Liver (tissue), 9 donors: Measurements from ENCODE around the gene CHRNA9. TPM values are rescaled to one million over a fixed set of nuclear protein-coding genes. Genes with fewer than 3 reads are reported as not detected.

Experiments used
- DNase-seq: peaks from one replicate; pipeline ENCODE4 v3.0.0-alpha.2; 2017; ENCODE audit warnings: low spot score
- H3K27ac ChIP-seq, 2 donors: one replicate each; pipeline ENCODE4 v1.7.0; 2013; ENCODE audit warnings: inconsistent platforms in 2 of 2, low read length in 2 of 2, control low read depth in 1 of 2, low read depth in 1 of 2, mild to moderate bottlenecking in 1 of 2
- H3K27me3 ChIP-seq, 4 donors: one replicate each; pipeline versions ENCODE4 v1.6.1 to v1.7.0; 2013; ENCODE audit warnings: low read length in 3 of 4, inconsistent platforms in 1 of 4, mild to moderate bottlenecking in 1 of 4, moderate library complexity in 1 of 4; ENCODE audit not compliant: control insufficient read depth in 4 of 4, insufficient read depth in 4 of 4
- H3K36me3 ChIP-seq, 4 donors: one replicate each; pipeline versions ENCODE4 v1.6.1 to v1.7.0; 2013; ENCODE audit warnings: low read length in 3 of 4, mild to moderate bottlenecking in 3 of 4, low read depth in 1 of 4, moderate library complexity in 1 of 4; ENCODE audit not compliant: control insufficient read depth in 4 of 4, insufficient read depth in 3 of 4
- H3K4me1 ChIP-seq, 4 donors: one replicate each; pipeline versions ENCODE4 v1.6.1 to v1.7.0; 2013; ENCODE audit warnings: low read length in 3 of 4, mild to moderate bottlenecking in 3 of 4, moderate library complexity in 1 of 4; ENCODE audit not compliant: control insufficient read depth in 4 of 4, insufficient read depth in 4 of 4
- H3K4me3 ChIP-seq, 3 donors: one replicate each; pipeline versions ENCODE4 v1.6.1 to v1.7.0; 2013; ENCODE audit warnings: low read length in 3 of 3, control low read depth in 1 of 3, low read depth in 1 of 3, mild to moderate bottlenecking in 1 of 3
- H3K9ac ChIP-seq, 2 donors: one replicate each; pipeline ENCODE4 v1.7.0; 2013; ENCODE audit warnings: low read length in 2 of 2, mild to moderate bottlenecking in 2 of 2, moderate library complexity in 2 of 2, control low read depth in 1 of 2, low read depth in 1 of 2
- H3K9me3 ChIP-seq, 4 donors: one replicate each; pipeline versions ENCODE4 v1.6.1 to v1.7.0; 2013; ENCODE audit warnings: low read length in 3 of 4; ENCODE audit not compliant: control insufficient read depth in 4 of 4
- EGR1 ChIP-seq, 2 donors: IDR thresholded peaks; 2 replicates each; pipeline ENCODE4 v1.6.1; 2016 to 2018; ENCODE audit warnings: antibody characterized with exemption in 2 of 2, low read depth in 2 of 2
- FOXA1 ChIP-seq: IDR thresholded peaks from 2 replicates; pipeline ENCODE4 v1.6.1; 2016; ENCODE audit warnings: antibody characterized with exemption
- FOXA2 ChIP-seq: IDR thresholded peaks from 2 replicates; pipeline ENCODE4 v1.6.1; 2016; ENCODE audit warnings: antibody characterized with exemption
- HNF4A ChIP-seq, 2 donors: conservative IDR thresholded peaks; 2 replicates each; pipeline ENCODE4 v1.6.1; 2016; ENCODE audit warnings: antibody characterized with exemption in 2 of 2, mild to moderate bottlenecking in 2 of 2
- HNF4G ChIP-seq: IDR thresholded peaks from 2 replicates; pipeline ENCODE4 v1.6.1; 2016; ENCODE audit warnings: antibody characterized with exemption
- JUND ChIP-seq, 2 donors: IDR thresholded peaks; 2 replicates each; pipeline ENCODE4 v1.6.1; 2016; ENCODE audit warnings: antibody characterized with exemption in 2 of 2
- NR2F2 ChIP-seq: IDR thresholded peaks from 2 replicates; pipeline ENCODE4 v1.6.1; 2016; ENCODE audit warnings: antibody characterized with exemption
- RAD21 ChIP-seq, 2 donors: IDR thresholded peaks; 2 replicates each; pipeline ENCODE4 v1.6.1; 2016; ENCODE audit warnings: antibody characterized with exemption in 2 of 2, mild to moderate bottlenecking in 2 of 2
- RXRA ChIP-seq, 2 donors: IDR thresholded peaks; 2 replicates each; pipeline ENCODE4 v1.6.1; 2017 to 2018; ENCODE audit warnings: antibody characterized with exemption in 2 of 2, mild to moderate bottlenecking in 1 of 2
- SP1 ChIP-seq: IDR thresholded peaks from 2 replicates; pipeline ENCODE4 v1.6.1; 2018; ENCODE audit warnings: antibody characterized with exemption, mild to moderate bottlenecking
- TAF1 ChIP-seq: conservative IDR thresholded peaks from 2 replicates; pipeline ENCODE4 v1.6.1; 2016; ENCODE audit warnings: antibody characterized with exemption, mild to moderate bottlenecking
- YY1 ChIP-seq: IDR thresholded peaks from 2 replicates; pipeline ENCODE4 v1.6.1; 2016; ENCODE audit warnings: antibody characterized with exemption, mild to moderate bottlenecking
- WGBS: extraction: QIAGEN DNeasy Blood & Tissue Kit; methylation state at CpG from one replicate; pipeline ENCODE4 v1.1.7; 2013; 5-methylcytosine and 5-hydroxymethylcytosine counted together
- polyA plus RNA-seq, 2 donors: library from polyadenylated mRNA; stranded (reverse) in 1 of 2; unstranded in 1 of 2; fragments of 200-250 nt in 1 of 2; fragments of >200 nt in 1 of 2; fragmentation: Nextera tagmentation in 1 of 2; extraction: Ambion mirVana in 1 of 2; gene quantifications; one replicate each; pipeline versions ENCODE4 v1.2.1 to v1.2.3, GENCODE V29; 2013 to 2015
- total RNA-seq, 2 donors: library from RNA; depleted of rRNA; stranded (reverse); fragments of >200 nt; gene quantifications; one replicate each; pipeline ENCODE4 v1.2.3, GENCODE V29; 2014
- TF ChIP-seq, protein P1 (sequence below): IDR thresholded peaks from 2 replicates; pipeline ENCODE4 v1.6.1; 2016; ENCODE audit warnings: antibody characterized with exemption
- TF ChIP-seq, protein P2 (sequence below): IDR thresholded peaks from 2 replicates; pipeline ENCODE4 v1.6.1; 2016; ENCODE audit warnings: antibody characterized with exemption
- TF ChIP-seq, protein P3 (sequence below): fragments of 150-350 bp; IDR thresholded peaks from 2 replicates; pipeline ENCODE4 v1.5.1; 2017; ENCODE audit warnings: improper control_type of control experiment, low read depth, low read length; ENCODE audit not compliant: missing input control
- TF ChIP-seq, protein P4 (sequence below): IDR thresholded peaks from 2 replicates; pipeline ENCODE4 v1.6.1; 2016; ENCODE audit warnings: antibody characterized with exemption, mild to moderate bottlenecking
- donor health status: healthy.
- donor health status: healthy.
- donor health status: healthy.
- donor health status: healthy.
- donor health status: healthy.

Gene CHRNA9
- total and polyA plus RNA-seq, 4 donors = not detected

DNA sequence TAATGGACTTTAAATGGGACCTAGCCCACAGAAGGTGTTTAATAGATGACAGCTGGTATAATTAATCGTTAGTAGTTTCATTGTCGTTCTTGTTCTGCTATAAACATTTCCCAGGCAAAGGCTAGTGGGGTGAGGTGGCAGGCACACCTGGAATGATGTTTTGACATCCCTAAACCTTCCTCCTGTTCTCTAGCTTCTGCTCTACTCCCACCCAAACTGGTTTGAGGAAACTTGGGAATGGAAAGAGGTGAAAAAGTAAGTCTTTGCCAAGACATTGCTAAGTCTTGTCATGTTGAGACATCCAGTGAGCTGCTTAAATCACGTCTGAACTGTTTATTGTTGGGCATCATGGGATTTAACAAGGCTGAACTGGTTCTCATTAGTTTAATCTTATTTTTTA lies 37.5 kb downstream of the CHRNA9 start:
- WGBS = 87% methylated on average over 3 of the region's 3 CpGs
- Histone ChIP-seq H3K9me3 (no peaks in the 10 kb centered on the region), H3K27me3 (no peaks in the 10 kb centered on the region), H3K9ac (no peak overlapping the region), H3K4me1 (peaks cover 9 to 42% (median 36%) of the 10 kb centered on the region in 4 donors), H3K27ac (no peak overlapping the region), H3K4me3 (no peak overlapping the region), H3K36me3 (no peaks in the 10 kb centered on the region)
- no peak for DNase-seq
- no peak for TF ChIP-seq RAD21 (IDR thresholded peaks at IDR 0.05)

DNA sequence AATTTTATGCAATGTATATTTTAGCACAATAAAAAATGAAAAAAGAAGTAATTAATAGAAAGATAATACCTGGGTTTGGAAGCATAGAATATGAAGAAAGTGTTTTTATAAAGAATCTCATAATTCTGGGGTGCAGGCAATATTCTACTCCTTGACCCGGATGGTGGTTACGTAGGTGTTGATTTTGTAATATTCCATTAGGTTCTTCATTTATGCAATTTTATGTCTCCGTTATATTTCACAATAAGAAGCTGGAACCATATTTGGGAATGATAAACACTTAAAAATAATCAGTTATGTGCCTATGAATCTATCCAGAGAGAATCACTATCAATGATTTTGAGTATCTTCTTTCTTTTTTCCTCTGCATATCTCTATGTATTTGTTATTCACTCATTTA lies 38.5 kb downstream of the CHRNA9 start:
- Histone ChIP-seq H3K9ac (no peak overlapping the region), H3K9me3 (no peaks in the 10 kb centered on the region), H3K36me3 (no peaks in the 10 kb centered on the region), H3K4me3 (no peak overlapping the region), H3K27me3 (no peaks in the 10 kb centered on the region), H3K4me1 (peaks cover 4 to 33% (median 29%) of the 10 kb centered on the region in 4 donors), H3K27ac (no peak overlapping the region)
- DNase-seq = no peak
- no peak for TF ChIP-seq HNF4G
- no peak for TF ChIP-seq RXRA (IDR thresholded peaks at IDR 0.05)
- TF ChIP-seq, protein P1, sequence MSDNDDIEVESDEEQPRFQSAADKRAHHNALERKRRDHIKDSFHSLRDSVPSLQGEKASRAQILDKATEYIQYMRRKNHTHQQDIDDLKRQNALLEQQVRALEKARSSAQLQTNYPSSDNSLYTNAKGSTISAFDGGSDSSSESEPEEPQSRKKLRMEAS = no peak
- TF ChIP-seq HNF4A (conservative IDR thresholded peaks at IDR 0.05) = no peak
- TF ChIP-seq TAF1 = no peak
- no peak for TF ChIP-seq RAD21 (IDR thresholded peaks at IDR 0.05)
- TF ChIP-seq, protein P2, sequence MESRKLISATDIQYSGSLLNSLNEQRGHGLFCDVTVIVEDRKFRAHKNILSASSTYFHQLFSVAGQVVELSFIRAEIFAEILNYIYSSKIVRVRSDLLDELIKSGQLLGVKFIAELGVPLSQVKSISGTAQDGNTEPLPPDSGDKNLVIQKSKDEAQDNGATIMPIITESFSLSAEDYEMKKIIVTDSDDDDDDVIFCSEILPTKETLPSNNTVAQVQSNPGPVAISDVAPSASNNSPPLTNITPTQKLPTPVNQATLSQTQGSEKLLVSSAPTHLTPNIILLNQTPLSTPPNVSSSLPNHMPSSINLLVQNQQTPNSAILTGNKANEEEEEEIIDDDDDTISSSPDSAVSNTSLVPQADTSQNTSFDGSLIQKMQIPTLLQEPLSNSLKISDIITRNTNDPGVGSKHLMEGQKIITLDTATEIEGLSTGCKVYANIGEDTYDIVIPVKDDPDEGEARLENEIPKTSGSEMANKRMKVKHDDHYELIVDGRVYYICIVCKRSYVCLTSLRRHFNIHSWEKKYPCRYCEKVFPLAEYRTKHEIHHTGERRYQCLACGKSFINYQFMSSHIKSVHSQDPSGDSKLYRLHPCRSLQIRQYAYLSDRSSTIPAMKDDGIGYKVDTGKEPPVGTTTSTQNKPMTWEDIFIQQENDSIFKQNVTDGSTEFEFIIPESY = no peak
- TF ChIP-seq, protein P3, sequence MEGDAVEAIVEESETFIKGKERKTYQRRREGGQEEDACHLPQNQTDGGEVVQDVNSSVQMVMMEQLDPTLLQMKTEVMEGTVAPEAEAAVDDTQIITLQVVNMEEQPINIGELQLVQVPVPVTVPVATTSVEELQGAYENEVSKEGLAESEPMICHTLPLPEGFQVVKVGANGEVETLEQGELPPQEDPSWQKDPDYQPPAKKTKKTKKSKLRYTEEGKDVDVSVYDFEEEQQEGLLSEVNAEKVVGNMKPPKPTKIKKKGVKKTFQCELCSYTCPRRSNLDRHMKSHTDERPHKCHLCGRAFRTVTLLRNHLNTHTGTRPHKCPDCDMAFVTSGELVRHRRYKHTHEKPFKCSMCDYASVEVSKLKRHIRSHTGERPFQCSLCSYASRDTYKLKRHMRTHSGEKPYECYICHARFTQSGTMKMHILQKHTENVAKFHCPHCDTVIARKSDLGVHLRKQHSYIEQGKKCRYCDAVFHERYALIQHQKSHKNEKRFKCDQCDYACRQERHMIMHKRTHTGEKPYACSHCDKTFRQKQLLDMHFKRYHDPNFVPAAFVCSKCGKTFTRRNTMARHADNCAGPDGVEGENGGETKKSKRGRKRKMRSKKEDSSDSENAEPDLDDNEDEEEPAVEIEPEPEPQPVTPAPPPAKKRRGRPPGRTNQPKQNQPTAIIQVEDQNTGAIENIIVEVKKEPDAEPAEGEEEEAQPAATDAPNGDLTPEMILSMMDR = no peak
- TF ChIP-seq YY1 = no peak
- no peak for TF ChIP-seq FOXA2
- no peak for TF ChIP-seq NR2F2
- TF ChIP-seq, protein P4, sequence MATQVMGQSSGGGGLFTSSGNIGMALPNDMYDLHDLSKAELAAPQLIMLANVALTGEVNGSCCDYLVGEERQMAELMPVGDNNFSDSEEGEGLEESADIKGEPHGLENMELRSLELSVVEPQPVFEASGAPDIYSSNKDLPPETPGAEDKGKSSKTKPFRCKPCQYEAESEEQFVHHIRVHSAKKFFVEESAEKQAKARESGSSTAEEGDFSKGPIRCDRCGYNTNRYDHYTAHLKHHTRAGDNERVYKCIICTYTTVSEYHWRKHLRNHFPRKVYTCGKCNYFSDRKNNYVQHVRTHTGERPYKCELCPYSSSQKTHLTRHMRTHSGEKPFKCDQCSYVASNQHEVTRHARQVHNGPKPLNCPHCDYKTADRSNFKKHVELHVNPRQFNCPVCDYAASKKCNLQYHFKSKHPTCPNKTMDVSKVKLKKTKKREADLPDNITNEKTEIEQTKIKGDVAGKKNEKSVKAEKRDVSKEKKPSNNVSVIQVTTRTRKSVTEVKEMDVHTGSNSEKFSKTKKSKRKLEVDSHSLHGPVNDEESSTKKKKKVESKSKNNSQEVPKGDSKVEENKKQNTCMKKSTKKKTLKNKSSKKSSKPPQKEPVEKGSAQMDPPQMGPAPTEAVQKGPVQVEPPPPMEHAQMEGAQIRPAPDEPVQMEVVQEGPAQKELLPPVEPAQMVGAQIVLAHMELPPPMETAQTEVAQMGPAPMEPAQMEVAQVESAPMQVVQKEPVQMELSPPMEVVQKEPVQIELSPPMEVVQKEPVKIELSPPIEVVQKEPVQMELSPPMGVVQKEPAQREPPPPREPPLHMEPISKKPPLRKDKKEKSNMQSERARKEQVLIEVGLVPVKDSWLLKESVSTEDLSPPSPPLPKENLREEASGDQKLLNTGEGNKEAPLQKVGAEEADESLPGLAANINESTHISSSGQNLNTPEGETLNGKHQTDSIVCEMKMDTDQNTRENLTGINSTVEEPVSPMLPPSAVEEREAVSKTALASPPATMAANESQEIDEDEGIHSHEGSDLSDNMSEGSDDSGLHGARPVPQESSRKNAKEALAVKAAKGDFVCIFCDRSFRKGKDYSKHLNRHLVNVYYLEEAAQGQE = no peak
- no peak for TF ChIP-seq SP1
- TF ChIP-seq JUND (IDR thresholded peaks at IDR 0.05) = no peak
- no peak for TF ChIP-seq FOXA1
- no peak for TF ChIP-seq EGR1 (IDR thresholded peaks at IDR 0.05; ENCODE audit: low read depth in 2 of 2)
- WGBS = 69% methylated on average over 3 of the region's 3 CpGs
